Uterus (tissue), 2 donors: ENCODE data around the gene SPI1.

ENCODE experiments used
- POLR2A ChIP-seq, 2 donors: fragments of 450-650 bp; IDR thresholded peaks; one replicate each; pipeline ENCODE4 v1.6.1; 2016; ENCODE audit warnings: antibody characterized with exemption in 2 of 2, mild to moderate bottlenecking in 1 of 2, moderate library complexity in 1 of 2
- TF ChIP-seq, protein P1 (sequence below), 4 experiments: fragments of 200-600 bp in 2 of 4; fragments of 450-650 bp in 2 of 4; sonication (generic) in 2 of 4; IDR thresholded peaks; one replicate each; pipeline ENCODE4 v1.5.1; 2016 to 2019; ENCODE audit warnings: antibody characterized with exemption in 4 of 4, mild to moderate bottlenecking in 2 of 4, moderate library complexity in 1 of 4

DNA sequence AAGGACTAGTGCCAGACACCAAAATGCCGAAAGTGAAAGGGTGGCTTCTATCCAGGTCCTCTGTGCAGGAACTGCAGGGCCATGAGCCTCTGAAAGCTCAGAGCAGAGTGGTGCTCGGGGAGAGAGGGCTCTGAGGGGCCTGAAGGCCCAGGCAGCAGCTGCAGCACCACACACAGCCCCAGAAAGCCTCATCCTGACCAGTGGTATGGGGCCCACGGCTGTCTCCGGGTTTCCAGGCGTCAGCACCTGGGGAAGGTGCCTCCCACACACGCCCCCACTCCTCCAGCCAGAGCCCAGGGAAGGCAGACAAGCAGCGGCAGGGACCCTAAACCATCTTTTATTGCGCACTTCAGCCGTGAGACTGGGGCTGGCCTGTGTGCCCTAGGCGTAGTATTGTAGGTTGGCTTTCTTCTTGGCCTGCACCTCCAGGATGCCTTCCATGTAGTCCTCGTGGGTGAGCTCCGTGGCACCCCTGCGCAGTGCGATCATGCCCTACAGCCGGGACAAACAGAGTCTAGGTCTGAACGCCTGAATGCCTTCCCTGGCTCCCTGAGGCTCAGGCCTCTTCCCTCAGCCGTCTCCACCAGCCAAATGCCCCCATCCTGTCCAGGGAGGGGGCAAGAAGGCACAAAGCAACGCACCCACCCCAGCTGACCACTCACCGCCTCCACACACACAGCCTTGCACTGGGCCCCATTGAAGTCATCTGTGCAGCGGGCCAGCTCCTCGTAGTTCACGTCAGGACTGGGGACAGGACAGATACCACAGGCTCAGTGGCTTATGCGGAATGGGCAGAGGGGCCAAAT lies 40.3 kb upstream of the SPI1 start:
- TF ChIP-seq, protein P1, sequence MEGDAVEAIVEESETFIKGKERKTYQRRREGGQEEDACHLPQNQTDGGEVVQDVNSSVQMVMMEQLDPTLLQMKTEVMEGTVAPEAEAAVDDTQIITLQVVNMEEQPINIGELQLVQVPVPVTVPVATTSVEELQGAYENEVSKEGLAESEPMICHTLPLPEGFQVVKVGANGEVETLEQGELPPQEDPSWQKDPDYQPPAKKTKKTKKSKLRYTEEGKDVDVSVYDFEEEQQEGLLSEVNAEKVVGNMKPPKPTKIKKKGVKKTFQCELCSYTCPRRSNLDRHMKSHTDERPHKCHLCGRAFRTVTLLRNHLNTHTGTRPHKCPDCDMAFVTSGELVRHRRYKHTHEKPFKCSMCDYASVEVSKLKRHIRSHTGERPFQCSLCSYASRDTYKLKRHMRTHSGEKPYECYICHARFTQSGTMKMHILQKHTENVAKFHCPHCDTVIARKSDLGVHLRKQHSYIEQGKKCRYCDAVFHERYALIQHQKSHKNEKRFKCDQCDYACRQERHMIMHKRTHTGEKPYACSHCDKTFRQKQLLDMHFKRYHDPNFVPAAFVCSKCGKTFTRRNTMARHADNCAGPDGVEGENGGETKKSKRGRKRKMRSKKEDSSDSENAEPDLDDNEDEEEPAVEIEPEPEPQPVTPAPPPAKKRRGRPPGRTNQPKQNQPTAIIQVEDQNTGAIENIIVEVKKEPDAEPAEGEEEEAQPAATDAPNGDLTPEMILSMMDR (IDR thresholded peaks at IDR 0.05) = no peak
- TF ChIP-seq POLR2A (IDR thresholded peaks at IDR 0.05) = no peak
